Limb (tissue), 2 donors: ENCODE measurements around the gene AFAP1L2.
"Not testable (repeated sequence)": the region's sequence is repeated elsewhere in the genome, so short reads cannot be mapped to it uniquely, and the experiment has no call there.

ENCODE experiments used
- DNase-seq, 2 donors: peaks; one replicate each; pipeline ENCODE4 v3.0.0-alpha.2; 2016; ENCODE audit errors: extremely low spot score in 2 of 2

Gene AFAP1L2

DNA sequence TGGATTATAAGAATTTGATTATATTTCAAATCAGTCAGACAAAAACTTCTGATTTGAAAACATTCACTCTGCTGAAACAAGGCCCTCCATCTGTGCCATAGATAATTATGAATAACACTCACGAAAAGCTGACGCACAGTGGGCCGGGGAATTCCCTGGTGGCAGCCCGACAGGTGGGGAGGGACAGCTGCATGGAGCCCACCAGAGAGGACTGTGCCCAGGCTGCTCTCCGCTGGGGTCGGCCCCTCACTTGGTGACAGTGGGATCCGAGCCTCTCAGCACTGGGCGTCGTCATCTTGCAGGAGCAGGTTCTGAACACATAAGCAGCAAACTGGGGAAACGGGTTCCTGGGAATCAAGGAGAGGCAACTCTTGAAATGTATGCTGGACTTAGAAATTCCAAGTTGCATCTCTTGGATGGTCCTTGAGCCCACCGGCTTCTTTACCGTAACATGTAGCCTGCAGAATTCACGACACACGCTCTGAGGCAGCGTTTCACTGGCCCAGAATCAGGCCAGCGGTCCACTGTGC is 41.4 kb downstream of the AFAP1L2 start:
- DNase-seq: peak in 1 of 2 donors; percentile 57

DNA sequence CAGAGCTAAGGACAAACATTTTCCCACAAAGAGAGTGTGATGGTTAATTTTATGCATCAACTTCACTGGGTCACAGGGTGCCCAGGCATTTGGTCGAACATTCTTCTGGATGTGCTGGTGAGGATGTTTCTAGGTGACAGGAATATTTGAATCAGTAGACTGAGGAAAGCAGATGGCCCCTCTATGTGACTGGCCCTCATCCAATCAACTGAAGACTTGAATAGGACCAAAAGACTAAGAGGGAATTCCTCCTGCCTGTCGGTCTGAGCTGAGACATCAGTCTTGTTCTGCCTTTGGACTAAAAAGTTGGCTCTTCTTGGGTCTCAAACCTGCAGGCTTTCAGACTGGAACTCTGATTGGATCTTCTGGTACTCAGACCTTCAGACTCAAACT is 44.4 kb downstream of the AFAP1L2 start:
- no peak for DNase-seq

DNA sequence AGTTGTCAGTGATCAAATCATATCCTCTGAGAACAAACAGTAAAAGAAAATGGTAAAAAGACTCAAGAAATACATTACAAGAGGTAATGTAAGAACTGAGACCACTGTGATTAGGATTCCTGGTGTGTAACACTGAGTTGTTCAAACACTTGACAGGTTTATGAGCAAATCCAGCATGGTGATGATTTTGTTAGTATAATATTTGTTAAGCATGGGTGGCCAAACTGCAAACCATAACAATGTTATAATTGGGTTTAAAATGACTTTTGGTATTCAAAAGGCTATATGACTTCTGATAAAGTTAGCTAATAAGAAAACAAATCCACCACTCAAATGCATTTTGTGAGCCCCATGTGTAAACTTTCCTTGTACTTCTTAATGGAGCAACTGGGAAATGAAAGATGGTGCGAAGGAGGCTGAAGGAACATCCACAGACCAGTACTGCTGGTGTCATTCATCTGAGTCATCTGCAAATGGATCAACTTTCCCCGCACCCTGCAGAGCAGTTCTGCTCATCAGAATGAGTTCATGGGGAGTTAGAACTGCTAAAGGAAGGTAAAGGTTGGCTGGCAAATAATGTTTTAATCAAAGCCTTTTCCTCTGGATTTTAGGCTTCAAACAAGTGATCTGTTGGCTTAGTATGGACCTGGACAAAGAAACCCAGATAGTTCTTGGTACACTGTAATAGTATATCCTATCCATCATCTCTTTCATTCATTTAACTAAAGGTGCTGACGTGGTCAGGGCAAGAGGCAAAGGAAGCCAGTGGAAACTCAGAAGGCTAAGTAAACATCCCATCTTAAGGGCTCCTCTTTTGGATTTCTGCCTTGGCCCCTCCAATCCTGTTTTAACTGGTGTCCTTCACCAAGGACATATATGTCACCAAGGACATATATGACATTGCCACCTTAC is 45.0 kb downstream of the AFAP1L2 start:
- DNase-seq: no peak

DNA sequence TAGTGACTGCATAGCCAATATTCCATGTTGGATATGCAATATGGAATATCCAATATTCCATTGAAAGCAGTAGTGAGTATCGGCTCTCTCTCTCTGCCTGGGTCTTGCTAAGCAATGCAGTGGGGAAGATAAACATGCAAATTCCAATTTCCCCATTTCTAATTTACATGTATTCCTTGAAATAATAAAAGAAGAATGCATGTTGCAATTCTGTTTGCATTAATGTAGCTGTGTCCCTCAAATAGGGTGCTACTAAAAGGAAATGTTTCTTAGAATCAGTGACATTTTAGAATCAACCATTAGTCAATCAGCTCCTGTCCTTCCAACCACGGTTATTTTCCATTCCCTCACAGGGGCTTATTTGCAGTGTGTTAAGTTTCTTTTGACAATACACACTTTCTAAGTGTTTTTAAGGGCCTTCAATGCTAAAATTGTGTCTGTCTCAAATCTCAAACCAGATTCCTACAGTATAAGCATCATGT is 46.7 kb downstream of the AFAP1L2 start:
- no peak for DNase-seq

DNA sequence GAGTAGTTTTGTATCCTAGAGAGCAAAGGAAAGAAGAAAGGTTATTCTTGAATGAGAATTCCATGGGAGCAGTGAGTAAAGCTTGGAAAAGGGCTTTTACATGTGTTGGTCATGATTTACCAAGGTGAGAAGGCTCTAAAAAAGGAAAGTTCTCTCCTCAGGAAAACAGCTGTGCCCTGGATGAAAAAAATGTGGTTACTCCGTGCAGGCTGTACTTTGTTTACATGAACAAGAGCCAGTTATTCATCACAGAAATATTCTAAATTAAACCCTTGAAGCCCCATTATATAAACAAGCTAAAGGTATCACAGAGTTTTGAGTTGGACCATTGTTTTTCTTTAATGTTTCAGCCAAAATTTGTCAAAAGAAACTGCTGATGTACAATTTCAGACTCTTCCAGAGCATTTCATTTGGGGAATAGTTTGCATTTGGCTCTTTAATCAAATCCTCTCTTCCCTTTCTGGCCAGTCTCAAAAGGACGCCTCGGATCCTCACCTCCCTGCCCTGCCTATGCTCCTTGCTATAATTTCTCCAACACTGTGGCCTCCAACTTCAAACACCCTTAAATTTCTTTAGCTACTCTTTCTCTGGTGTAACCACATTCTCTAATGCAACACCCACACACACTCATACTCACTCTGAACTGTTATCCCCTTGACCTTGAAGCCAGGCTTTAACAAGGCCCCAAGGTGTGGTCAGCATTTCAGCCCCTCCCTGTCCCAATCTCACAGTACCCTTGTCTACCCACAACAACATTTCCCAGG is 47.4 kb downstream of the AFAP1L2 start:
- DNase-seq: no peak

DNA sequence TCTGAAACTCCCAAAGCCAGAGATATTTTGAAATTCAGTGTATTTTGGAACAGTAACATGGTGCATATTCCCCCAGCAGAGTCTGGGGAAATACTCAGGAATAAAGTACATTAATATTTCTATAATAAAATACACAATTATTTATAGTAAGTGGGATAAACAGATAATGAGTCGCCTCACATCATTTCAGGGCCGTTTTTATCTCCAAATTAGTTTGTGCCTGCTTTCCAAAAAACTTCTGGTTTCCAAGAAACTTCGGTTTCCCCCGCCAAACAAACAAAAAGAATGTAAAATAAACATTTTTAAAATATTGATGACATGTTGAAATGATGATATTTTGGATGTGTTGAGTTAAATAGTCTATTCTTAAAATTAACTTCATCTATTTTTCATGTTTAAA is 48.2 kb downstream of the AFAP1L2 start:
- DNase-seq: no peak

DNA sequence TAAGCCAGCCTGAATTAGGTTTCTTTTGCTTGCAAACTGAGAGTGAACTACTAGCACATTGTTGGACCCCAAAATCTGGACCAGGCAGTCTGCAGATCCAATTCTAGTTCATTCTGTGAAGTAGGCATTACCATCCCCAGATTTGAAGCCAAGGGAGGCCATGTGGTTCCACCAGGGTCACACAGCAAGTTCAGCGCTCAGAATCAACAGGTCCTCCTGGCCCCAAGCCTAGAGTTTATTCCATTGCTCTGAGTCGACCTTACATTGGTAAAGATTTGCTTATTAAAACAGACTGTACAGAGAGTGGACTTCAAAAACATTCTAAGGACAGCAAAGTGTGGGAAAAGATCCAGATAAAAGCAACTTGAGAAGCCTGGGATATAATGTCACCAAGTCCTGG is 50.9 kb downstream of the AFAP1L2 start:
- DNase-seq: no peak

DNA sequence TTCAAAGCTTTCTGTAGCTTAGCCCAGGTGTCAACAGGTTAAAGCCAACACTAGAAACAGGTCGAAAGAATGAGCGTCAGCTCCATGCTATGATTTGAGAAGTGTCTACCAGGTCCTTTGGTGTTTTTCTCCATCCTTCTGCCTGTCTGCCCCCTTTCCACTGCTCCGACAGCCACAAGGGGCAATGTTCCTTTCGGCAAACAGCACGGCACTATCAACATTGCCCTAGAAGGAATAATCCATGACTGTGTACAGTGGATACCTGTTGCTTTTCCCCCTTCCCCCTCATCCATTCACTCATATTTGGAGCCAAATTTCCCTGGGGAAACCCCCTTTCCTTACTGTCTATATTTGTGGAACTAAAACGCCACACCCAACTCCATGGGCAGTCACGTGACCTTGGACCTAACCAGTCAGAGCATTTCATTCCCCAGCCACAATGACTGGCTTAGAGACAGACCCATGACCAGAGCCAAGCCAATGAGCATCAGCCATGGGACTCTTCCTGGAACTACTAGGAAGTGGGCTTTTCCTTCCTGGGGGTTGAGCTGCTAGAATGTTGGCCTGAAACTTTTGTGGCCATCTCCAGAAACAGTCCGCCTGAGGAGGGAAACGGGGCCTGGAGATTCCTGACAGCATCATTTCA is 51.5 kb downstream of the AFAP1L2 start:
- no peak for DNase-seq

DNA sequence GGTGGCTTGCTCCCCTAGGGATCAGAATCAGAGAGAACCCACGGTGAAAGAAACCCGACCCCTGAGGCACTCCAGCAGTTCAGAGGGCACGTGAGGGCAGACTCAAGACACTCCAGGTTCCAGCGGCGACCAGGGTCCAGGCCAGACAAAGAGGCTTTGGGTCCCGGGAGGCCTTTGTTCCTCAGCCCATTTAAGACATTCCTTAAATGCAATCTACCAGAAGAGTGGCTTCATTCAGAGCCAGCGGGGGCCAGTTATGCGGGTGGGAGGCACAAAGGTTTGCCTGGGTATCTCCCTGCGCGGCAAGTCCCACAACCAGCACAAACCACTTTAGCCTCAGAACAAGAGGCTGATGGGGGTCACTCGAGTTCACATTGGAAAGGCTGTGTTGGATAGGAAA is 53.6 kb downstream of the AFAP1L2 start:
- DNase-seq: no peak

DNA sequence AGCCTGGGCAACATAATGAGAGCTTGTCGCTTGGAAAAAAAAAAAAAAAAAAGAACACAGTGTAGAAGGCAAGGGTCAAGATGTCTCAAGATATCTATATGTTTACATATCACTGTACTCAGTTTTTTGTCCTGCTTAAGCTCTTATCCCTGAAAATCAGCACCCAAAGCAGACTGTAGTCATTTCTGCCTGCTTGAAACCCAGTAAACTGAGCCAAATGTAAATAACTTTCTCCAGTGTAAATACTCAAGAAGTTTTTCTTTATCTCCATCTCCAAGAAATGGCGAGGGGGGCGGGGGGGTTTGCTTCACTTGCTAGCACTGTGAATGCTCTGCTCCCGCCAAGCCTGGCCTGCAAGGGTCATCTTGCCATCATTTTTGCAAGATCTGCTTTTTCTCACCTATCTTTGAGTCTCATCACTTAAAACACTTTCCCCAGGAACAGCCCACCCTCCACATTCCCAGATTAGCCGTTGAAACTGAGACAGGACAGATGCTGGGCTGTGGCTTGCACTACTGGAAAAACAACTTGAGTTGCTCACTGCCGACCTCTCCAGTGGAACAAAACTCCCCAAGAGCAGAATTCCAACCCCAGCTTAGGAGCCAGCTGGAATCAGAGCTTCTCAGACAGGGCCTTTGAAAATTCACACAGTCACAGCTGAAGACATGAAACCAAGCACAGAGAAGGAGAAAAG is 54.6 kb downstream of the AFAP1L2 start:
- DNase-seq: no peak

DNA sequence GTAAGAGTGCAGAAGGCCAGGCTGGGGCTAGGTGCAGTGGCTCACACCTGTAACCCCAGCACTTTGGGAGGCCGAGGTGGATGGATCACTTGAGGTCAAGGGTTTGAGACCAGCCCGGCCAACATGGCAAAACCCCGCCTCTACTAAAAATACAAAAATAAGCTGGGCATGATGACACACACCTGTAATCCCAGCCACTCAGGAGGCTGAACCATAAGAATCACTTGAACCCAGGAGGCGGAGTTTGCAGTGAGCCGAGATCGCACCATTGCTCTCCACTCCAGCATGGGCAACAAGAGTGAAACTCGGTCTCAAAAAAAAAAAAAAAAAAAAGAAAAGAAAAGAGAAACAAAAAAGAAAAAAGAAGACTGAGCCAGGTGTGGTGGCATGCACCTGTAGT is 55.2 kb downstream of the AFAP1L2 start:
- not testable (repeated sequence) for DNase-seq

DNA sequence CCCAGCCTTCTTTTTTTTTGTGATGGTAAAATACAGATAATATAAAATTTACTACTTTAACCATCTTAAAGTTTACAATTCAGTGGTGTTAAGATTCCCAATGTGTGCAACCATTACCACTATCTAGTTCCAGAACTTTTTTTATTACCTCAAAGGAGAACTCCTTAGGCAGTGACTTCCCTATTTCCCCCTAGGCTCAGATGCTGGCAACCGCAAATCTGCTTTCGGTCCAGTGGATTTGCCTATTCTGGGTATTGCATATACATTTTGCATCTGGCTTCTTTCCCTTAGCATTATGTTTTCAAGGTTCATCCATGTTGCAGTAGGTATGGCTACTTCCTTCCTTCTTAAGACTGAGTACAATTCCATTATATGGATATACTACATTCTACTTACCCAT is 56.5 kb downstream of the AFAP1L2 start:
- no peak for DNase-seq

DNA sequence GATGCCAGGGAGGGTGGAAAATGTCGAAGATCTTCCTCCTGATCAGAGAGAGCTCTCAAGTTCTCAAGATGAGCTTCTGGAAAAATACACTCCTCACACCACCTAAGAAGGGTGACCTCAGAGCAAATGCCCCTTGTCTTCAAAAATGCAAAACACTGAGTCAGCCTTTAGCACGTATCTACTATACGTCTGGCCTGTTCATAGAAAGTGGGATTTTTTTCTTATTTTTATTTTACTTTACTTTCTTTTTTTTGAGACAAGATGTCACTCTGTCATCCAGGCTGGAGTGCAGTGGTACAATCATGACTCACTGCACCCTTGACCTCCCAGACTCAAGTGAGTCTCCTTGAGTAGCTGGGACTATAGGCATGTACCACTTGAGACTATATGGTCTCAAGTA is 57.1 kb downstream of the AFAP1L2 start:
- no peak for DNase-seq

DNA sequence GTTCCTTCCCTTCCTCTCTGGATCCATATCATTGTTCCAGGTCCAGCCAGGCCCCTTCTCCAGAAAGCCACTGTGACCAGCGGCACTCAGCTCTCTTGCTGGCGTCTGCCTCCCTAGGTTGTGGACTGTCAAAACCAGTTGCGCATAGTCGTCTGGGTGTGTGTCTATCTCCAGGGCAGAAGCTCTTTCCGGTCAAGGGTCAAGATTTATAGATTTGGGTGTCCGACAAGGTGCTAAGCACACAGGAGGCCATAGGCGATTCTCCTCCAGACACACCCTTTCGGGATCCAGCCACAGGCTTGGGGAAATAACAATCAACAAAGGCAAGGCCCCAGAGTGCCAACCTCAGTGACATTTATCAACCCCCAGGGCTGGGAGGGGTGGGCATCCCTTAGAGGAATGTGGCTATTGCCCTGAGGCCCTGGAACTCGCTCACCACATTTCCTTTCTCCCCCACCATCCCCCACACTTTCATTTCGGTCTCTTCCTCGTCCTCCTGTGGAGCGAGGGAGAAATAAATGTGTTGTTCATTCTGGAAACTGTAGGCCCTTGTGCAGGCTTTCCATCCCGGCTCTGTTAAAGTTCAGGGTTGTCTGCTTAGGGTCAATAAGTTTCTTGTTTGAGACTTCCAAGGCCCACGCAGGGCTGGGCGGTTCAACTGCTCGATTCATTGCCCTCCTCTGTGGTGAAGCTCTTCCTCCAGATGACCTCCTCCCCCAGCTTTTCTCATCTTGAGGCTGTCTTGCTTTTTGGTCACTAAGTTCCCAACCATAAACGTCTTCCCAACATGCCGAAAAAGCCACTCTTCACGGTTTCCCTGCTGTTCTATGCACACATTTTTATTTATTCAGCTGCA is 57.9 kb downstream of the AFAP1L2 start:
- DNase-seq: no peak

DNA sequence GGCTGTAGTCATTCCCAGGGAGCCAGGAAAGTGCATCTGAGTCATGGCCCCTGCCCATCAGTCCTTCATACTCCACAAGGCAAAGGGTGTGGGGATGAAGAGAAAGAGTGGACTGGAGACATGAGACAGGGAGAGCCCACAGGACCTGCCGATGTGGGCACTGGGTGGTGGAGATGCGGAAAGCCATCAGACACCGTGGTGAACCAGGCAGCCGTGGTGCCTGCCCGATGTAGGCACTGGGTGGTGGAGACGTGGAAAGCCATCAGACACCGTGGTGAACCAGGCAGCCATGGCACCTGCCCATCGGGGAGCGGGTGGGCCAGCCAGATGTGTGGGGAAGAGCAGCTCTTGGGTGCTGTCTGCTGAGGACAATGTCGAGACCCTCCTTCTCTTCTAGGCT is 58.6 kb downstream of the AFAP1L2 start:
- DNase-seq: no peak

DNA sequence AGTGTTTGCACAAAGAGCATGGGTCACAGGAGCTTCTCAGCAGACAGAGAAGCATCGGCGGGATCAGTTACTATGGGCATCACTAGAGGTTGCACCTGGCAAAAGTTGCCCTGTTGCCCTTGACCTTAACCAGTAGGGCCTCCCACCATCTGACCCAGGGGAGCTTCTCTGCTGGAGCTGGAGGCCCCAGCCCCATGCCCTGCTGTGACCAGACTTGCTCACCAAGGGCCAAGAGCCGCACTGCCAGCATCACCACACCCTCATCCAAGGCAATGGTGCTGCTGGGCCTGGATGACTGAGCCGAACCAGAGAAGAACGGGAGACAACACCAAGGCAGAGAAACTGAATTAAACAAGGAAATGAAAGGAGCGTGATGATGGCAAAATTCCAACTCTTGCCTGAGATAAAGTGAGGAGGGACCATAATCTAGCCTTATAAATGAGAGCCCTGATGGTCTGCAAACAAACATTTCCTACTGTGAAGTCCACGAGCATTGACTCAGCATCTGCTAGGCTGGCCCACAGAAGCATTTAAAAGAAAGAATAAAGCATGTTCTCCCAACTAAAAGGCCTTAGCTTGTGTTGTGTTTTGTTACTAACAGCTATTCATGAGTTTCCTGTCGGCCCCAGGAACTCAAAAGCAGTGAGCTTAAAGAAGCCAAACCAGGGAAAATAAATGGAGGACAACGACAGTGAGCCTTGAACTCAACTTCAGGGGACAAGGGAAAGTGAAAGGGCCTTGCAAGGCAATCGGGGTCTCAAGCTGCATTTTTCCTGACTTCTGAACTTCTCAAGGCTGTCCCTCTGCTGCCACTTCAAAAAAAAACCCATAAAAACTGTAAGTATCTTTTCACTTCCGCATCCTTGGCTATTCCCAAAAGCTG is 60.4 kb downstream of the AFAP1L2 start:
- no peak for DNase-seq

DNA sequence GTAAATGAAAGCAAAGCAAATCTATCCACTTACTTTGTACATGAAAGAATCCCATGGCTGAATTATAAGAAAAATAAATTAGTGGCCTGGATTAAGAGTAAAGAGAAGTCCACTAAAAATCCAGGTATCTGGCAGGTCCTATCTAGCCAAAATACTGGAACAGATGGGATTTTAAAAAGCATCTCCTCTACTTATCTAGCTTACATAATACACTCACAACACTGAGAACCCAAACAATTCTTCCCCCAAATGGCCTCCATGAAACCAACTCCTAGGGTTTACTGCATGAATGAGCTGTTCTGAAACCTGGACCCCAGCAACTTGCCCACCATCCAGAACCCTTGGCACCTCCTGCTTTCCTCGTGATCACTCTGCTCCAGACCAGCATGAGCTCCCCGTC is 61.3 kb downstream of the AFAP1L2 start:
- no peak for DNase-seq

DNA sequence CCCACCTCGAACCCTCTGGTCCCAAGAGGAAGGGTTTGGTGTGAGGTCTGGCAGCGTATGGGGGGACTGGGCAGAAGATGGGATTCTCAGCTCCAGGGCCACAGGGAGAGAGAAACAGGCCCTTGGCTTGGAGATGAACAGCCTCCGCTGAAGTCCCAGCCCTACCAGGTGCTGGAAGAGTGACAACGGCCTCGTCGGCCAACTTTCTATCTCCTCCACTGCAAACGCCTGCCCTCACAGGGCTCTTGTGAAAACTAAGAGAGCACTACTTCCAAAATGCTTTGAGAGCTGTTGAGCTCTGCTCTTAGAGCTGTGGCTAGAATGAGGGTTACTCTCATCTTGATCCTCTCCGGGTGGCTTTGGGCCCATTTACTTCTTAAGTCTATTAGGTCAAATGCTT is 63.5 kb downstream of the AFAP1L2 start:
- DNase-seq: no peak
